ENCODE results near the gene C6orf136. TPM values are rescaled to one million over a fixed set of nuclear protein-coding genes. Genes with fewer than 3 reads are reported as not detected.
A peak's percentile ranks its signal among the peaks of the same experiment; 100 is the strongest.

Gene C6orf136
- polyA plus RNA-seq (2013, experiment 1 of 2; ENCODE audit: insufficient read length) = 13.7 TPM
- polyA plus RNA-seq (2013, experiment 2 of 2; ENCODE audit: insufficient read length) = 9.3 TPM

GRCh38 chr6:30646450-30647241 lies at the start of gene C6orf136:
Gene C6orf136, plus strand, starts transcription at chr6:30647133. Its CDS starts 99 bp downstream, at chr6:30647232.
- DNase-seq = peak; percentile 89

- DNase-seq = peak; percentile 77
Observed at GRCh38 chr6:30597315-30598144, 49.4 kb upstream of the C6orf136 start.

GRCh38 chr6:30598912-30599624 lies 47.9 kb upstream of the C6orf136 start:
- no peak for DNase-seq

GRCh38 chr6:30599625-30600324 lies 47.2 kb upstream of the C6orf136 start:
- no peak for DNase-seq

- DNase-seq = no peak
Observed at GRCh38 chr6:30600451-30600961, 46.4 kb upstream of the C6orf136 start.

- no peak for DNase-seq
Observed at GRCh38 chr6:30601436-30601814, 45.5 kb upstream of the C6orf136 start.

GRCh38 chr6:30601815-30602641 lies 44.9 kb upstream of the C6orf136 start:
- no peak for DNase-seq

- DNase-seq = no peak
Observed at GRCh38 chr6:30603961-30604360, 43.0 kb upstream of the C6orf136 start.

GRCh38 chr6:30610065-30610464 lies 36.9 kb upstream of the C6orf136 start:
- no peak for DNase-seq

GRCh38 chr6:30611150-30611855 lies 35.6 kb upstream of the C6orf136 start:
- DNase-seq = no peak

GRCh38 chr6:30611856-30612194 lies 35.1 kb upstream of the C6orf136 start:
- DNase-seq = no peak

- DNase-seq = peak; percentile 46
Observed at GRCh38 chr6:30612213-30612612, 34.7 kb upstream of the C6orf136 start.

- DNase-seq = peak; percentile 61
Observed at GRCh38 chr6:30612687-30613248, 34.2 kb upstream of the C6orf136 start.

GRCh38 chr6:30613251-30614043 lies 33.5 kb upstream of the C6orf136 start:
- DNase-seq = no peak

GRCh38 chr6:30614044-30614842 lies 32.7 kb upstream of the C6orf136 start:
- no peak for DNase-seq

- DNase-seq = peak; percentile 98
Observed at GRCh38 chr6:30614843-30615218, 32.1 kb upstream of the C6orf136 start.

- DNase-seq = peak; percentile 89
Observed at GRCh38 chr6:30615219-30615957, 31.5 kb upstream of the C6orf136 start.
